ENCODE data around the gene KANSL1. TPM values are rescaled to one million over a fixed set of nuclear protein-coding genes. Genes with fewer than 3 reads are reported as not detected.

KANSL1 gene
- total RNA-seq, 1 experiment from 2014 or later: 35.6 TPM

- DNase-seq (ENCODE audit: low read depth): no peak
- in situ Hi-C loops (cut with HindIII; ENCODE audit: low pct_unique_long_range_greater_than_20kb, low sequenced_read_pairs): no loop called here
Observed at GRCh38 chr17:46071796-46072195, 121.4 kb downstream of the KANSL1 start.

- DNase-seq (ENCODE audit: low read depth): no peak
- in situ Hi-C loops (cut with HindIII; ENCODE audit: low pct_unique_long_range_greater_than_20kb, low sequenced_read_pairs): no loop called here
Observed at GRCh38 chr17:46064460-46064859, 128.8 kb downstream of the KANSL1 start.

GRCh38 chr17:46063241-46063640, 130.0 kb downstream of the KANSL1 start:
- peak; percentile 83 for DNase-seq (ENCODE audit: low read depth)
- in situ Hi-C loops (cut with HindIII; ENCODE audit: low pct_unique_long_range_greater_than_20kb, low sequenced_read_pairs): no loop called here

GRCh38 chr17:46061435-46061834, 131.8 kb downstream of the KANSL1 start:
- in situ Hi-C loops (cut with HindIII; ENCODE audit: low pct_unique_long_range_greater_than_20kb, low sequenced_read_pairs): no loop called here
- DNase-seq (ENCODE audit: low read depth): no peak

- in situ Hi-C loops (cut with HindIII; ENCODE audit: low pct_unique_long_range_greater_than_20kb, low sequenced_read_pairs): no loop called here
- DNase-seq (ENCODE audit: low read depth): peak; percentile 52
Observed at GRCh38 chr17:46060461-46060860, 132.8 kb downstream of the KANSL1 start.

- DNase-seq (ENCODE audit: low read depth): peak; percentile 56
- in situ Hi-C loops (cut with HindIII; ENCODE audit: low pct_unique_long_range_greater_than_20kb, low sequenced_read_pairs): no loop called here
Observed at GRCh38 chr17:46059486-46059885, 133.7 kb downstream of the KANSL1 start.

GRCh38 chr17:46057366-46057765, 135.9 kb downstream of the KANSL1 start:
- in situ Hi-C loops (cut with HindIII; ENCODE audit: low pct_unique_long_range_greater_than_20kb, low sequenced_read_pairs): no loop called here
- DNase-seq (ENCODE audit: low read depth): no peak

GRCh38 chr17:46056800-46057304, 136.4 kb downstream of the KANSL1 start:
- DNase-seq (ENCODE audit: low read depth): no peak
- in situ Hi-C loops (cut with HindIII; ENCODE audit: low pct_unique_long_range_greater_than_20kb, low sequenced_read_pairs): no loop called here

GRCh38 chr17:46053911-46054534, 139.2 kb downstream of the KANSL1 start:
- in situ Hi-C loops (cut with HindIII; ENCODE audit: low pct_unique_long_range_greater_than_20kb, low sequenced_read_pairs): no loop called here
- peak; percentile 35 for DNase-seq (ENCODE audit: low read depth)

- DNase-seq (ENCODE audit: low read depth): no peak
- in situ Hi-C loops (cut with HindIII; ENCODE audit: low pct_unique_long_range_greater_than_20kb, low sequenced_read_pairs): no loop called here
Observed at GRCh38 chr17:46049656-46050055, 143.6 kb downstream of the KANSL1 start.

- in situ Hi-C loops (cut with HindIII; ENCODE audit: low pct_unique_long_range_greater_than_20kb, low sequenced_read_pairs): no loop called here
- DNase-seq (ENCODE audit: low read depth): no peak
Observed at GRCh38 chr17:46047856-46048255, 145.4 kb downstream of the KANSL1 start.

GRCh38 chr17:46047398-46047797, 145.8 kb downstream of the KANSL1 start:
- in situ Hi-C loops (cut with HindIII; ENCODE audit: low pct_unique_long_range_greater_than_20kb, low sequenced_read_pairs): no loop called here
- DNase-seq (ENCODE audit: low read depth): no peak

- in situ Hi-C loops (cut with HindIII; ENCODE audit: low pct_unique_long_range_greater_than_20kb, low sequenced_read_pairs): no loop called here
- no peak for DNase-seq (ENCODE audit: low read depth)
Observed at GRCh38 chr17:46046957-46047356, 146.3 kb downstream of the KANSL1 start.

- no peak for DNase-seq (ENCODE audit: low read depth)
- in situ Hi-C loops (cut with HindIII; ENCODE audit: low pct_unique_long_range_greater_than_20kb, low sequenced_read_pairs): no loop called here
Observed at GRCh38 chr17:46045639-46046038, 147.6 kb downstream of the KANSL1 start.

GRCh38 chr17:46044989-46045388, 148.2 kb downstream of the KANSL1 start:
- in situ Hi-C loops (cut with HindIII; ENCODE audit: low pct_unique_long_range_greater_than_20kb, low sequenced_read_pairs): no loop called here

GRCh38 chr17:46044286-46044928, 148.8 kb downstream of the KANSL1 start:
- in situ Hi-C loops (cut with HindIII; ENCODE audit: low pct_unique_long_range_greater_than_20kb, low sequenced_read_pairs): no loop called here
- peak; percentile 85 for DNase-seq (ENCODE audit: low read depth)

More at GRCh38 chr17:46044989-46045388, 148.2 kb downstream of the KANSL1 start:
- DNase-seq (ENCODE audit: low read depth): no peak

- in situ Hi-C loops (cut with HindIII; ENCODE audit: low pct_unique_long_range_greater_than_20kb, low sequenced_read_pairs): no loop called here
- no peak for DNase-seq (ENCODE audit: low read depth)
Observed at GRCh38 chr17:46043606-46044005, 149.6 kb downstream of the KANSL1 start.

GRCh38 chr17:46042925-46043324, 150.3 kb downstream of the KANSL1 start:
- in situ Hi-C loops (cut with HindIII; ENCODE audit: low pct_unique_long_range_greater_than_20kb, low sequenced_read_pairs): no loop called here
- no peak for DNase-seq (ENCODE audit: low read depth)

GRCh38 chr17:46042246-46042645, 151.0 kb downstream of the KANSL1 start:
- in situ Hi-C loops (cut with HindIII; ENCODE audit: low pct_unique_long_range_greater_than_20kb, low sequenced_read_pairs): no loop called here

More at GRCh38 chr17:46042246-46042645, 151.0 kb downstream of the KANSL1 start:
- no peak for DNase-seq (ENCODE audit: low read depth)

Measured in Caki2 (cell line).